DMS 273 (cell line): Measurements from ENCODE around the gene IRAK2.
A peak's percentile ranks its signal among the peaks of the same experiment; 100 is the strongest.
"Not testable (repeated sequence)": the region's sequence is repeated elsewhere in the genome, so short reads cannot be mapped to it uniquely, and the experiment has no call there.

Experiments used
- DNase-seq: peaks from one replicate; lab custom pipeline; 2025; ENCODE audit not compliant: unreplicated experiment; lab: John Stamatoyannopoulos, UW

Gene IRAK2, protein sequence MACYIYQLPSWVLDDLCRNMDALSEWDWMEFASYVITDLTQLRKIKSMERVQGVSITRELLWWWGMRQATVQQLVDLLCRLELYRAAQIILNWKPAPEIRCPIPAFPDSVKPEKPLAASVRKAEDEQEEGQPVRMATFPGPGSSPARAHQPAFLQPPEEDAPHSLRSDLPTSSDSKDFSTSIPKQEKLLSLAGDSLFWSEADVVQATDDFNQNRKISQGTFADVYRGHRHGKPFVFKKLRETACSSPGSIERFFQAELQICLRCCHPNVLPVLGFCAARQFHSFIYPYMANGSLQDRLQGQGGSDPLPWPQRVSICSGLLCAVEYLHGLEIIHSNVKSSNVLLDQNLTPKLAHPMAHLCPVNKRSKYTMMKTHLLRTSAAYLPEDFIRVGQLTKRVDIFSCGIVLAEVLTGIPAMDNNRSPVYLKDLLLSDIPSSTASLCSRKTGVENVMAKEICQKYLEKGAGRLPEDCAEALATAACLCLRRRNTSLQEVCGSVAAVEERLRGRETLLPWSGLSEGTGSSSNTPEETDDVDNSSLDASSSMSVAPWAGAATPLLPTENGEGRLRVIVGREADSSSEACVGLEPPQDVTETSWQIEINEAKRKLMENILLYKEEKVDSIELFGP

GRCh38 chr3:10164546-10165393 lies at the start of gene IRAK2:
Gene IRAK2, plus strand, starts transcription at chr3:10164919. Its CDS starts 36 bp downstream, at chr3:10164955.
- DNase-seq, result peak; percentile 70

- peak; percentile 96 for DNase-seq
Measured at GRCh38 chr3:10115326-10116137, 49.2 kb upstream of the IRAK2 start, which contains the start of gene BRK1. Gene BRK1, plus strand, starts transcription at chr3:10115675. Its CDS starts 27 bp downstream, at chr3:10115702.

GRCh38 chr3:10116138-10116460 lies 48.6 kb upstream of the IRAK2 start:
- peak; percentile 46 for DNase-seq

DNA sequence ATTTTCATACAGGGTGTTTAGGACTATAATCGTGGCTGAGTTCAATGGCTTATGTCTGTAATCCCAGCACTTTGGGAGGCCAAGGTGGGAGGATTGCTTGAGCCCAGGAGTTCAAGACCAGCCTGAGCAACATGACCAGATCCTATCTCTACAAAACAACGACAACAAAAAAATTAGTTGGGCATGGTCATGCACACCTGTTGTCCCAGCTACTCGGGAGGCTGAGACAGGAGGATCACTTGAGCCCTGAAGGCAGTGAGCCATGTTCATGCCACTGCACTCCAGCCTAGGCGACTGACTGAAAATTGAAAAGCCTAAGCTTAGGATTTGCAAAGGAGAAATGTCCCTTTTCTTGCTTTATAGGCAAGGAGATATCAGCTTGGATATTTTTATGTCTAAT lies 47.8 kb upstream of the IRAK2 start:
- DNase-seq, result no peak

- no peak for DNase-seq
Measured at GRCh38 chr3:10119376-10119775, 45.3 kb upstream of the IRAK2 start.

DNA sequence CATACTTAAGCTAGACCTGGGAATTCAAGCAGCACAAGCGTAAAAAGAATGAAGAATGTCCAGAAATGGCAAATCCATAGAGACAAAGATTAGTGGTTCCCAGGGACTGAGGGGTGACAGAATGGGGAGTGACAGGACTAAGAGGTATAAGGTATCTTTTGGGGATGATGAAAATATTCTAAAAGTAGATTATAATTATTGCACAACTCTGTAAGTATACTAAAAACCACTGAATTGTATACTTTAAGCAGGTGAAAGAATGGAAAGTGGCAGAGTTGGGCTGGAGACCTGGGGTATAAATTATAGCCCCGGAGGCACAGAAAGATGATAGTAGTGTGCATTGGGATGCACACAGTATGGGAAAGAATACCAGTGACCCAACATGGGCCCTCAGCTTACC lies 43.7 kb upstream of the IRAK2 start:
- no peak for DNase-seq

GRCh38 chr3:10122724-10123123 lies 42.0 kb upstream of the IRAK2 start:
- DNase-seq, result no peak

GRCh38 chr3:10135872-10136271 lies 28.8 kb upstream of the IRAK2 start:
- DNase-seq, result not testable (repeated sequence)

- no peak for DNase-seq
Measured at GRCh38 chr3:10136426-10137005, 28.2 kb upstream of the IRAK2 start.

GRCh38 chr3:10137178-10137577 lies 27.5 kb upstream of the IRAK2 start:
- no peak for DNase-seq

GRCh38 chr3:10140996-10141546 lies 23.6 kb upstream of the IRAK2 start:
- no peak for DNase-seq

GRCh38 chr3:10142707-10143560 lies 21.8 kb upstream of the IRAK2 start:
- peak; percentile 53 for DNase-seq

GRCh38 chr3:10145685-10146084 lies 19.0 kb upstream of the IRAK2 start:
- no peak for DNase-seq

- DNase-seq, result no peak
Measured at GRCh38 chr3:10149226-10149625, 15.5 kb upstream of the IRAK2 start.

GRCh38 chr3:10150987-10151386 lies 13.7 kb upstream of the IRAK2 start:
- DNase-seq, result no peak

DNA sequence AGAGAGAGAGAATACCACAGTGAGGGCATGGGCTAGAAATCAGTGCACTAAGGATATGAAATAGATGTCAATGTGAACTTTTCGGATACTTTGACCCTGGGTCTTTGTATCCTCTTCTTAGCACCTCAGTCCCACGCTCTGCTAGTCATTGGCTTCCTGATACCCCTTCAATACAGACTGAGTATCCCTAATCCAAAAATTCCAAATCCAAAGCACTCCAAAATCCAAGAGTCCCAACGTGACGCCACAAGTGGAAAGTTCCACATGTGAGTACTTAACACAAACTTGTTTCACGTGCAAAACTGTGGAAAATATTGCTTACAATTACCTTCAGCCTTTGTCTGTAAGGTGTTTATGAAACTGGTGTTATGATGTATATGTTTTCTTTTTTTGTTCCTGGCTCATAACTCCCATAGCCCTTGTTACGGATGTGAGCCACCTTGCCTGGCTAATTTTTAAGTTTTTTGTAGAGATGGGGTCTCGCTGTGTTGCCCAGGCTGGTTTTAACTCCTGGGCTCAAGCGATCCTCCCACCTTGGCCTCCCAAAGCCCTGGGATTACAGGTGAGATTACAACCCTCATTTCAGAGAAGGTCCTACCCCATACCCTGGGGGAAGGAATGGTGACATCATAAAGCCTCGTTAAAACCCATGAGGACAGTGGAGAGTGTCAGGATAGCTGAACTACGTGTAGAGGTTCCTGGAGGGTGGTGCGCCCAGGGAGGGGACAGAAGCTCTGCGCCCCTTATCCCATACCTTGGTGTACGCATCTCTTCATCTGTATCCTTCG lies 10.2 kb upstream of the IRAK2 start:
- DNase-seq, result no peak

DNA sequence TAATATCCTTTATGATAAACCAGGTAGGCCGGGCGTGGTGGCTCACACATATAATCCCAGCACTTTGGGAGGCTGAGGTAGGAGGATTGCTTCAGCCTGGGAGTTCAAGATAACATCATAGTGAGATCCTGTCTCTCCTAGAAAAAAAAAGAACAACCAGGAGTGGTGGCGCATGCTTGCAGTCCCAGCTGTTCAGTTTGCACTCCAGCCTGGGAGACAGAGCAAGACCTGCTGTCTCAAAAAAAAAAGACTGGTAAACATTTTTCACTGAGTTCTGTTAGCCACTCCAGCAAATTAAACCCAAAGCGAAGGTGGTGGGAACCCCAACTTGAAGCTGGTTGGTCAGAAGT lies 9.6 kb upstream of the IRAK2 start:
- DNase-seq, result peak; percentile 52

GRCh38 chr3:10155658-10156057 lies 9.1 kb upstream of the IRAK2 start:
- DNase-seq, result no peak

GRCh38 chr3:10157031-10157430 lies 7.7 kb upstream of the IRAK2 start:
- DNase-seq, result peak; percentile 9
